ENCODE measurements around the gene SCGB2A2. TPM values are rescaled to one million over a fixed set of nuclear protein-coding genes. Genes with fewer than 3 reads are reported as not detected.

The SCGB2A2 gene
- total RNA-seq, 1 experiment from 2014 or later: not detected

GRCh38 chr11:62242021-62242420 lies 27.9 kb upstream of the SCGB2A2 start, which contains the start of gene SCGB1D2:
TSS of gene SCGB1D2 (plus strand) at chr11:62242239. CDS start at chr11:62242308, 69 bp downstream.
- ChIA-PET POLR2A (interaction anchor here (0.6 to 1.6 kb wide), 4 partner anchors 13 to 353 kb away, joined by 3 to 7 read pairs (median 3); no protein-coding TSS in a partner anchor), CTCF (interaction anchor here (0.5 to 3.7 kb wide), 15 partner anchors 8 to 183 kb away, joined by 3 to 23 read pairs (median 3); no protein-coding TSS in a partner anchor)
- DNase-seq (ENCODE audit: unreplicated experiment): peak; percentile 74
- Mint-ChIP-seq H3K4me1 (ENCODE audit: insufficient read depth, unreplicated experiment) (no peaks in the 10 kb centered on the region), H3K9me3 (ENCODE audit: unreplicated experiment) (no peaks in the 10 kb centered on the region), H3K27me3 (ENCODE audit: insufficient read depth, unreplicated experiment) (peaks cover 60% of the 10 kb centered on the region), H3K27ac (ENCODE audit: low read depth, unreplicated experiment) (no peak within 1 kb of the TSS), H3K36me3 (ENCODE audit: insufficient read depth, unreplicated experiment) (no peaks in the 10 kb centered on the region), H3K4me3 (ENCODE audit: unreplicated experiment) (no peak within 1 kb of the TSS)
- BruUV-seq (replicated peaks): no TSS peak
- intact Hi-C loops (cut with micrococcal nuclease): no loop called here
- no peak for TF ChIP-seq CTCF (IDR thresholded peaks at IDR 0.05; ENCODE audit: unreplicated experiment)

GRCh38 chr11:62245271-62245753 lies 24.6 kb upstream of the SCGB2A2 start:
- intact Hi-C loops (cut with micrococcal nuclease): no loop called here
- DNase-seq (ENCODE audit: unreplicated experiment): peak; percentile 34
- no peak overlapping the region for H3K27ac Mint-ChIP-seq (ENCODE audit: low read depth, unreplicated experiment)
- ChIA-PET CTCF (no interaction called here), POLR2A (interaction anchor here (0.6 kb wide), 1 partner anchor 24 kb away, joined by 3 read pairs; no protein-coding TSS in a partner anchor)
- no peaks in the 10 kb centered on the region for H3K9me3 Mint-ChIP-seq (ENCODE audit: unreplicated experiment)
- H3K4me1 Mint-ChIP-seq (ENCODE audit: insufficient read depth, unreplicated experiment): no peaks in the 10 kb centered on the region
- BruUV-seq (replicated peaks): no TSS peak
- H3K36me3 Mint-ChIP-seq (ENCODE audit: insufficient read depth, unreplicated experiment): no peaks in the 10 kb centered on the region
- peak; percentile 16 for TF ChIP-seq CTCF (IDR thresholded peaks at IDR 0.05; ENCODE audit: unreplicated experiment)
- H3K27me3 Mint-ChIP-seq (ENCODE audit: insufficient read depth, unreplicated experiment): peaks cover 54% of the 10 kb centered on the region
- no peak overlapping the region for H3K4me3 Mint-ChIP-seq (ENCODE audit: unreplicated experiment)

GRCh38 chr11:62251698-62252097 lies 18.3 kb upstream of the SCGB2A2 start:
- Mint-ChIP-seq H3K27ac (ENCODE audit: low read depth, unreplicated experiment) (no peak overlapping the region), H3K36me3 (ENCODE audit: insufficient read depth, unreplicated experiment) (no peaks in the 10 kb centered on the region), H3K27me3 (ENCODE audit: insufficient read depth, unreplicated experiment) (peaks cover 32% of the 10 kb centered on the region), H3K4me3 (ENCODE audit: unreplicated experiment) (no peak overlapping the region), H3K4me1 (ENCODE audit: insufficient read depth, unreplicated experiment) (no peaks in the 10 kb centered on the region), H3K9me3 (ENCODE audit: unreplicated experiment) (peaks cover 14% of the 10 kb centered on the region)
- no peak for DNase-seq (ENCODE audit: unreplicated experiment)
- TF ChIP-seq CTCF (IDR thresholded peaks at IDR 0.05; ENCODE audit: unreplicated experiment): no peak
- BruUV-seq (replicated peaks): no TSS peak
- CTCF ChIA-PET: interaction anchor here (1.5 kb wide), 1 partner anchor 59 kb away, joined by 4 read pairs; no protein-coding TSS in a partner anchor
- intact Hi-C loops (cut with micrococcal nuclease): no loop called here
- POLR2A ChIA-PET: no interaction called here

GRCh38 chr11:62253999-62254542 lies 15.9 kb upstream of the SCGB2A2 start:
- CTCF ChIA-PET: interaction anchor here (0.8 kb wide), 2 partner anchors 64 to 425 kb away, joined by 3 read pairs; partner anchors contain the start of gene SCGB1D1
- no peaks in the 10 kb centered on the region for H3K4me1 Mint-ChIP-seq (ENCODE audit: insufficient read depth, unreplicated experiment)
- POLR2A ChIA-PET: no interaction called here
- H3K27ac Mint-ChIP-seq (ENCODE audit: low read depth, unreplicated experiment): no peak overlapping the region
- H3K27me3 Mint-ChIP-seq (ENCODE audit: insufficient read depth, unreplicated experiment): peaks cover 32% of the 10 kb centered on the region
- intact Hi-C loops (cut with micrococcal nuclease): no loop called here
- no peak overlapping the region for H3K4me3 Mint-ChIP-seq (ENCODE audit: unreplicated experiment)
- TF ChIP-seq CTCF (IDR thresholded peaks at IDR 0.05; ENCODE audit: unreplicated experiment): no peak
- no peak for DNase-seq (ENCODE audit: unreplicated experiment)
- BruUV-seq (replicated peaks): no TSS peak
- H3K36me3 Mint-ChIP-seq (ENCODE audit: insufficient read depth, unreplicated experiment): no peaks in the 10 kb centered on the region
- peaks cover 14% of the 10 kb centered on the region for H3K9me3 Mint-ChIP-seq (ENCODE audit: unreplicated experiment)

All from MCF 10A (cell line).